GM19025 (cell line): ENCODE data around the gene SLC17A8.

Source experiments
- ATAC-seq: cut with Tn5 transposase; IDR thresholded peaks from one replicate; pipeline ENCODE4 v1.9.1; 2021; ENCODE audit warnings: mild to moderate bottlenecking, low read depth, moderate library complexity; ENCODE audit not compliant: unreplicated experiment

The SLC17A8 gene

DNA sequence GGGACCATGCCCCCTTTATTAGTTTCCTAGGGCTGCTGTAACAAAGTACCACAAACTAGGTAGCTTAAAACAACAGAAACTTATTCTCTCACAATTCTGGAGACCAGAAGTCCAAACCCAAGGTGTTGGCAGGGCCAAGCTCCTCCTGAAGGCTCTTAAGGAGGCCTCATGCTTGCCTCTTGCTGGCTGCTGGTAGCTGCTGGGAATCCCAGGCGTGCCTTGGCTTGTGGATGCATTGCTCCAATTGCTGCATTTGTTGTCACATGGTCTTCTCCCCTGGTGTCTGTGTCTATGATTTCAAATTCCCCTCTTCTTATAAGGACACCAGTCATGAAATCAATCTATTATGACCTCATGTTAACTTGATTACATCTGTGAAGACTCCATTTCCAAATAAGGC is 11.2 kb downstream of the SLC17A8 start:
- no peak for ATAC-seq

DNA sequence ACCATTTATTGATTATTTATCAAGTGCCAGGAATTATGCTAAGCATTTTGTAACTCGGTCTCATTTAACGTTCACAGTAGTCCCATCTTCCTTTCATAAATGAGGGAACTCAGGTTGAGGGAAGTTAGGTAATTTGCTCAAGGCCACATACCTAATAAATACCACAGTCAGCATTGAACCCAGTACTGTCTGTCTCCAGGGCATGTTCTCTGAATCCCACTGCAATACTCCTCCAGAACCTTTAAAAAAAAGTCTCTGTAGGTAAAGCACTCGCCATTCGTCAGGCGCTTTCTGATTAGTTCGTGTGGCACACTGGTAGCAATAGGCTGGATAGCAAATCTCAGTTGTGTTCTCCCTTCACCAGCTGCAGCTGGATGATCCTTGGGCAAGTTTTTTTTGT is 14.3 kb downstream of the SLC17A8 start:
- no peak for ATAC-seq

DNA sequence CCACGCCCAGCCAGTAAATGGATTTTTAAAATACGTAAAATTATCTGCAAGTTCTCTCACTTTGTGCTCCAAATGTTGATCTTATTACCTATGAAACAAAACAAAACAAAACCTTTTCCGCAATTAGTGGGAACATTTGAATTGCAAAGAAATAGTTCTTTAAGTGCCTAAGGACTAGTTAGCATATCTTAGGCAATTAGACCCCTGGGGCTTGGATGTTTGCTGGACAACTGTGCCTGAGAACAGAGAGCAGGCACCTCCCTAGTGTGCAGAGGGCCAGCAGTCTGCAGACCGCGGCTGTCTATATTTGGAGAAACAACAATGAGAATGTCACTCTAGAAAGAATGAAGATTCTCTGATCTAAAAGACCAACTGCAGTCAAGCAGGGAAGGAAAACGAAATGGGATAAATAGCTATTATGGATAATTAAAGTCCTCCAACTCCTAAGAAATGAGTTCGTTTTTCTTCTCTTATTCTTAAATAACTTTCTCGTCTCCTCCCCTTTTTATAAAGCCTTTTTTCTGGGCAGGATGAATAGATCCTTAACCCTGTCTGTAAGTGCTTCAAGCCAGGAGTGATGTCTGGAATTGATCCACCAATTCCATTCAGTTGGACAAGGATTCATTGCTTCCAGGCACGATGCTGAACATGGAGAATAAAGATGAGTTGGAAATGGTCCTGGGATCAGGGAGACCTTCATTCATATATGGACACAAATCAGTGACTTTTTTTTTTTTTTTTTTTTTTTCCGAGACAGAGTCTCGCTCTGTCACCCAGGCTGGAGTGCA is 16.2 kb downstream of the SLC17A8 start:
- no peak for ATAC-seq

DNA sequence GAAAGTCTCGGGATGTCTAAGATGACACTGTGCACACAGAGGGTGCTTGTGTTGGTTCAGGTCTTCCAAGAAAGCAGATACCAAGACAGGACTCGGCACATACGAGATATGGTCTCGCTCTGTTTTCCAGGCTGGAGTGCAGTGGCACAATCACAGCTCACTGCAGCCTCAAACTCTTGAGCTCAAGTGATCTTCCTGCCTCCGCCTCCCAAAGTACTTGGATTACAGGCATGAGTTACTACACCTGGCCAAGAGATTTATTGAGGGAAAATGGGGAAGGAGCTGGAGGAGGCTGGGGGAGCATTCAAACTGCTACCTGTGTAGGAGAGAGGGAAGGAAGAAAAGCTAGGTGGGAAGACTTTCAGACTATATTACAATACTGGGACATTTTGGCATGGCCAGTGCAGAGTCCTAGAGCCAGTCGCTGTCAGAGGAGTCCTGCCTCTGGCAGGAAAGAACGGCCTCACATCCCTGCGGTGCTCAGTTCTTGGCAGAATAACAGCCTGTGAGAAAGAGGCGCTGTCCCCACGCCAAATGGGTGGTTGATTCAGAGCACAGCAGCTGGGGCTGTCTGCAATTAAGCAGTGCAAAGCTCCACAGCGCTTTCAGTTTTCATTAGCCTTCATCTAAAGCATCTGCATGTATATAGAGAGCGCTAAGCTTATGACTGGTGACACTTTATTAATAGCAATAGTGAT is 18.3 kb downstream of the SLC17A8 start:
- ATAC-seq = no peak

DNA sequence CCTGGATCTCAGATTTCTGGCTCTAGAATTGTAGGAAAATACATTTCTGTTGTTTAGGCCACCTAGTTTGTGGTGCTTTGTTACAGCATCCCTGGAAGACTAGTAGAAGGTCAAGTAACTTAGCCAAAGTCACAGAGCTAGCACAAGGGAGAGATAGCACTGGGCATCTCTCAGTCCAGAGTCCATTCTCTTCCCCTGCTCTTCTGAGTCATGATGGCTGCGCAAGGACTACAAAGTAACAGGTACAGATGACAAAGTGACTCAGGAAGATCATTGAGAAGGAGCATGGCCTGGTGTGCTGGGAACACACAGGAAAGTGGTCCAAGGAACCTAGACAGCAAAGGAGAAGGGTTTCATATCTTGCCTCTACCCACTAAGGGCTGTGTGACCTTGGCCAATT is 19.3 kb downstream of the SLC17A8 start:
- ATAC-seq = no peak

DNA sequence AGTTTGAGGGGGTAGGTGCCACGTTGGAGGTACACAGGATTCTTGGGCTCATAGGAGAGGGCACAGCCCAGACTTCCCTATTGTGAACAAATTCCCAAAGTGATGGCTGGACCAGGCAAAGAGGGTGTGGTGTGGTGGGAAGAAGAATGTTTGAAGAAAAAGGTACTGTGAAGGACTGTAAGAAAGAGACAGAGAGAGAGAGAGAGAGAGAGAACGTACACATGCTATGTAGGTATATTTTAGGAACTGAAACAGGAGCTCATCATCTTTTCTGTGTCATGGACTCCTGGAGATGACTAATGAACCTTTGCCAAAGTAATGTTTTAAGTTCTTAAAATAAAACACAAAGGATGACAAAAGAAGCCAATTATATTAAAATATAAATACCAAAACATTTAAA is 24.5 kb downstream of the SLC17A8 start:
- no peak for ATAC-seq

DNA sequence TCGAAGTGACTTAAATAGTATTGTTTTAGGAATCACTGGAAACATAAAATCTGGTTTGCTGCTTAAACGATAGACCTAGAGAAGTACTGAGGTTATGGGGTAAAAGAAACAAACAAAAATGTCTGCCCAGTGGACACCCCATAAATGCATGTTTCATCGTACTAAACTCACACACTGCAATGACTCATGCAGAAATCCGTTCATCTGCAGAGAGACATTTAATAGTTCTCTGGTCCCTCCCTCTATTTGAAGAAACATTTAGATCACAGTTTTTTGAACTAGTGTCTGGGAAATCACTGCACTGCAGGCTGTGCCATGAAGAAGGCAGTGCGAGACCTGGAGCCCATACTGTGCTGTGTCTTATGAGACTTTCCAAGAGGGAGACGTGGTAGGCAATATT is 25.5 kb downstream of the SLC17A8 start:
- no peak for ATAC-seq

DNA sequence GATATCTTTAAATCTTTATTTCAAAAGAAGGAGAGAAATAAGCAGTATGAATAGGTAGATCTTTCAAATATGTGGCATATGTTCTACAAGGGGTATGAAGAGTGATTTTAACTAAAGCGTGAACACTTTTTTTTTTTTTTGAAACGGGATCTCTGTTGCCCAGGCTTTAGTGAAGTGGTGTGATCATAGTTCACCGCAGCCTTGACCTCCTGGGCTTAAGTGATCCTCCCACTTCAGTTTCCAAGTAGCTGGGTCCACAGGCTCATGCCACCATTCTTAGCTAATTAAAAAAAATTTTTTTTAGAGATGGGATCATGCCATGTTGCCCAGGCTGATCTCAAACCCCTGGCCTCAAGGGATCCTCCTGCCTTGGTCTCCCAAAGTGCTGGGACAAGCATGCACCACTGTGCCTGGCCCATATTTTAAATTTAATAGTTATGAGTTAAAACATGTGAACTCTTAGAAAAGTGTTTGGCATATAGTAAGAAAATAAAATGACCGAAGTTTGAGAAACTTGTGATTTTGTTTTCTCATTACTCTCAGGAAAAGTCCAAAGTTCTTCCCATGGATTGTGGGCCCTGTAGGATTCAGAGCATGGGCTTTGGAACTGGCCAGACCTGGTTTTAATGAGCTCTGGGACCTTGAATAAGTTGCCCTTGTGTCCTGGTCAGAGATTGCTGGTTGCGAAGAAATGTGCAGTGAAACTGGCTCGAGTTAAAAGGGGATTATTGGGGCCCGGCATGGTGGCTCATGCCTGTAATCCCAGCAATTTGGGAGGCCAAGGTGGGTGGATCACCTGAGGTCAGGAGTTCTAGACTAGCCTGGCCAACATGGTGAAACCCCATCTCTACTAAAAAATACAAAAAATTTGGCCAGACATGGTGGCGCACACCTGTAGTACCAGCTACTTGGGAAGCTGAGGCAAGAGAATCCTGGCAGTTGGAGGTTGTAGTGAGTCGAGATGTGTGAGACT is 27.0 kb downstream of the SLC17A8 start:
- ATAC-seq = no peak

DNA sequence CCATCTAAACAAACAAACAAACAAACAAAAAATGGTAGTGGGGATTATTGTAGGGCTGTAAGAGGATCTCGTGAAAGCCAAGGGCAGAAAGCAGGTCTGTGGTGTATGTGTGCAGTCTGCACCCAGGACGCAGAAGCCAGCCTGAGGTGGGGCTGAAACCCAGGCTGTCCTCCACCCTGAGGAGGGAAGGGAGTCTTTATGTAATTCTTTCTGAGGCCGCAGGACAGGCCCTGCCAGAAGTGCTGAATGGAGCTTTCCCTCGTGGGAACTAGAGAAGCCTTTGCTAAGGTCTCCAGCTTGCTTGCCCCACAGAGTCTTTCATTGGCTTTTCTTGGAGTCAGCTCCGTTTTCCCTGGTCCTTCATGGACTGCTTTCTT is 27.7 kb downstream of the SLC17A8 start:
- no peak for ATAC-seq

DNA sequence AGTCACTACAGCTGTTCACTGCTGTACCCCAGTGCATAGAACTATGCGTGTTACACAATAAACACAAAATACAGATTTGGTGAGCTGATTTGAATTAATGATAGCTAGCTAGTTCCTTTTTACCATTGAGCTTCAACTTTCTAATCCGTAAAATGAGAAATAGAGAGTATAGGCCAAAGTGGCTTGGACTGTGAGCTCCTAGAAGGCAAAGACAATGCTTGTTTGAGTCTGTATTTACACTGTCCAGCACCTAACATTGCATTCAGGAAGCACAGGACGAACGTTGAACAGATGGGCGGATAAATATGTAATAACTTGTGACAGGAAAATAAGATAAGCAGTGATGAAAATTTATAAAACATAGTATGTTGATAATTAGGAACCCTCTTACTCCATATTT is 31.5 kb downstream of the SLC17A8 start:
- no peak for ATAC-seq

DNA sequence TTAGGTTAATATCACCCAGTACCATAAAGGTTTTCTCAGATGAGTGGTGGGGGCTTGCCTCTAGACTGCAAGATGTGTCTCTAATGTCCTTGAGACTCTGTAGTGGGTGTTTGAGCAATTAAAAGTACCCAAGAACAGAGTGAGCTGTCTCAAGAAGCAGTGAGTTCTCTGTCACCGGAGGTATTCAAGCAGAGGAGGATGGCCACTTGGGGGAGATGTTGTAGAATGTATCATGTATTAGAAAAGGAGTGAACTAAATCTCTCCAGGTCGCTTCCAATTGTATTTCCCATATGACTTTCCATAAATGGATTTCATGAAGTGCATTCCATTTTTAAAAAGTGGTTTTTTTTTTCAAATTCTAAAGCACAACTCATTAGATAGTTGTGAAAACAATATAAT is 35.0 kb downstream of the SLC17A8 start:
- no peak for ATAC-seq

DNA sequence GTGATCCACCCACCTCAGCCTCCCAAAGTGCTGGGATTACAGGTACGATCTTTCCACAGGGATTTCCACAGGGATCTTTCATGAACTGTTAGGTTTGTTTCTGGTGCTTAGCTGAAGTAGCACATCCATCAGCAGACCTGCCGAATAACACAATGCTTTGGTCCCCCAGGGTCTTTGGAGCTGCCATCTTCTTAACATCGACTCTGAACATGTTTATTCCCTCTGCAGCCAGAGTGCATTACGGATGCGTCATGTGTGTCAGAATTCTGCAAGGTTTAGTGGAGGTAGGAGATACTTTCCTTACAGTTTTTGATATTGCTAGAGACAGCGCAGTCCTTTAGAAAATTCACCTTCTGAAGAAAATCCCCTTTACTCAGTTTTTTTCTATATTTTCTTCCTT is 36.3 kb downstream of the SLC17A8 start:
- no peak for ATAC-seq

DNA sequence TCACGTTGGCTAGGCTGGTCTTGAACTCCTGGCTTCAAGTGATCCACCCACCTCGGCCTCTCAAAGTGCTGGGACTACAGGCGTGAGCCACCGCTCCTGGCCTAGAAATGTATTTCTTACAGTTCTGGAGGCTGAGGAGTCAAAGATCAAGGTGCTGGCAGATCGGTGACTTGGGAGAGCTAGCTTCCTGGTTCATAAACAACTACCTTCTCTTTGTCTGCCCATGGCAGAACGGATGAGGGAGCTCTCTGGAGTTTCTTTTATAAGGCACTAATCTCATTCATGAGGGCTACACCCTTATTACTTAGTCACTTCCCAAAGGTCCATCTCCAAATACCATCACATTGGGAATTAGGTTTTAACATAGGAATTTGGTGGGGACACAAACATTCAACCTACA is 38.9 kb downstream of the SLC17A8 start:
- ATAC-seq = no peak

DNA sequence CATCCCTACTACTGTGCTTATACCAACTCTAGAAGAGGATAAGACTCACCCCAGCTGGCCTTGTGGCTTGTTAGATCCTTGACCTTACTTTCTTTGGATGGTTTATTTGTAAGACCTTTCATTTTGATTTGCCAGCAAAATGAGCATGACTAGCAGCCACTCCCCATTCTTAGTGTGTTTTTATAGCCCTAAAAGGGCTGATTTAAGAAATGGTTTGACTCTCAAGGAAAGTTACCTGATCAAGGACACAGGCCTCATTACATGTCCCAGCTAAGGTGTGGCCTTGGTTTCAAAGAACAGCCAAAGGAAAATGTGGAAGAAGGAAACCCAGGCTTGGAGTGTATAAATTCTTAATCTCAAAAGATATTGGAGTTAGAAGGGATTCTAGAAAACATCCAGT is 41.4 kb downstream of the SLC17A8 start:
- ATAC-seq = no peak

DNA sequence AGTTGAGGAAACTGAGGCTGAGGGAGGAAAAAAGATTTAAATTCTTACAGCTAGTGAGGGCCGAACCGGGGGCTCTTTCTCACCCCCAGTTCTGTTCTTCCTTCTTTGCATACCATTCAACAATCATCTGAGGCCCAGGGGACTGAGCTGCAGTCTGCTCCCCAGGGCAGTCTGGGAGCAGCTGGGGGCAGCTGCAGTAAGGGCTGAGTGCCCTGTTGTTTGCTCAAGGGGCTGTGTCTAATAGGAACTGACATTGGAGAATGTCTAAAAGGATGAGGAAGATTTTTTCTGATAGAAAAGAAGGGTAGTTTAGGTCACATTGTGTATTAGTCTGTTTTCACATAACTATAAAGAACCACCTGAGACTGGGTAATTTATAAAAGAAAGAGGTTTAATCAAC is 42.2 kb downstream of the SLC17A8 start:
- no peak for ATAC-seq

DNA sequence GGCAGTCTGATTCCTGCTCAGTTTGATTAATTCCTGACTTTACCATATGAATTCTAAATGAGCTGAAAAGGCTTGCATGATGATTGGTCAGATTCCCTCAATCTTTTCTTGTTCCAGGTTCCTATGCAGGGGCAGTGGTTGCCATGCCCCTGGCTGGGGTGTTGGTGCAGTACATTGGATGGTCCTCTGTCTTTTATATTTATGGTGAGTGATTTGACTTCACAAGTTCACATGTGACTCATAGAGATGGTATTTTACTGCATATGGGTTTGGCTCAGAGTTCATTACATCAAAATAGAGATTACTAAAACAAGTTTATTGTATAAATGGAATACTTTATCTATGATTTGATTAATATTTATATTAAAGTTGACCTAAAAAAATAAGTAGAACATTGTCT is 44.8 kb downstream of the SLC17A8 start:
- no peak for ATAC-seq

DNA sequence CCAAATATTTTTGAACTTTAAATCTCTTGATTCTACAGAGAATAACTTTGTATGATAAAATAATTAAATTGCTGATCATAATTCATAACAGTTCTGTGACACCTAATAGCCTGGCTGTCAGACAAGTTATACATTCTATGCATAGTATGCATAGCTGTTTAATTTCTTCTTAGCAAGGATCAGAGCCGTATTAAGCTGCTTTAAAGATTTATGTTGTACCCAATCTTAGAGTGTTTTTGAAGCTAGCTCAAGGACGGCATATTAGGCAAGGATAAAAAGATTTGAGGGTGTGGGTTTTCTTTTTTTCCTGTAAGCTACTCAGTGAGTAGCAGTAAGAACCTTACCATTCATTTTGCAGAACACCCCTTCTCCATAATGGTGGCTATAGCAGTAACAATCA is 45.9 kb downstream of the SLC17A8 start:
- ATAC-seq = no peak

DNA sequence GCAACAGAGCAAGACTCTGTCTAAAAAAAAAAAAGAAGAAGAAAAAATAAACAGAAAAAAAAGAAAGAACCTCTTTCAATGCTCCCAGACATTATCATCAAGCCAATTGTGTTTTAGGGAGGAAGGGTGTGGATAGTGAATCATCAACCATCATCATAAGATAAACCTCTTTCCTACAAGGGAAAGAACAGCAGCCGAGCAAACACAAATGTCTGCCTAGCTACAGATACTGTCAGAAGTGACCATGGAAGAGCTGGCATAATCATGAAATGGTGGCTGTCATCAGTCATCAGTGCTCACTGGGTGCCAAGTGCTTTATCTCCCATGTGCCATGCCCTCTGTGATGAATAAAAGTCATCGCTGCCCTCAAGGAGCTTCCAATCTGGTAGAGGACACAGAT is 46.6 kb downstream of the SLC17A8 start:
- no peak for ATAC-seq

DNA sequence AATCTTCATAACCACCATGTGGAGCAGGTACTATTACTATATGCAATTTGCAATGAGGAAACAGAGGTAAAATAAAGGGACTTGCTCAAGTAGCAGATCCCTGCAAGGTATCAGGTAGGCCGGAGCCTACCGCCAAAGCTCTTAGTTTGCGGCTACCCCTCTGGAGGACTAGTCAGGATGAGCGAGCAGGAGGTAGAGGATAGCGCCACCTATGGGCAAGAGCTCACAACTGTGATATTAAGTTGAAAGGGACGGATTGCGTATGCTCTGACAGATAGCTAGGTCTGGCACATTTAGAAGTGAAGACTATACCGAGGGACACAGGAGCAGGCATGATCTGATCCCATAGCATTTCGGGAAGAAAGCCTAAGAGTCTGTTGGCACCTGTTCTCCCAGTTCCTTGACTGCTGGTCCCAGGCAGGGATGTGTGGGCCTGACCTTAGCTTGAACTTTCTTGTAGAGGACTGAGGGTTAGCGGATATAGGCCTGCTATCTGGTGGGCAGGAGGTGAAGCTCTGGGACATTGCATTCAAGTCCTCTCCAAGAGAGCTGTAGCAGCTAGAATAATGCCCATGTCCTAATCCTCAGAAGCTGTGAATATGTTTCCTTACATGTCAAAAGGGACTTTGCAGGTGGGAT is 48.0 kb downstream of the SLC17A8 start:
- ATAC-seq = peak; percentile 81

DNA sequence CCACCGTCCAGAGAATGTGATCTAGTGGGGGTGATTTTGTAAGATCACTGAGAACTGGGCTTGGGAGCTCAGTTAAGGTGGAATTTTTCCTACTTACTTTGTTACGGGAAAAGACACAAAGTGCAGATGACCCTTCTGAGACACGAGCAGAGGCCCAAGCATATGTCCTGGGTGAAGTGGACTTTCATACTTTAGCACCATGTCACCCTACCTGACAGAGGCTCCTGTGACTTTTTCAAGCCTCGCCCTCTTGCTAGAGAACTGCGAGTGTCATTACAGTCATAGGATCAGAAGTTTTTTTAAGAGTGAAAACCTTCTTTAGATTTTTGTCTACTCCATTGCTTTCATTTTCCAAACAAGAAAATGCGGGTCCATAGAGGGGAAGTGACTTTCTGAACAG is 56.1 kb downstream of the SLC17A8 start:
- ATAC-seq = no peak

DNA sequence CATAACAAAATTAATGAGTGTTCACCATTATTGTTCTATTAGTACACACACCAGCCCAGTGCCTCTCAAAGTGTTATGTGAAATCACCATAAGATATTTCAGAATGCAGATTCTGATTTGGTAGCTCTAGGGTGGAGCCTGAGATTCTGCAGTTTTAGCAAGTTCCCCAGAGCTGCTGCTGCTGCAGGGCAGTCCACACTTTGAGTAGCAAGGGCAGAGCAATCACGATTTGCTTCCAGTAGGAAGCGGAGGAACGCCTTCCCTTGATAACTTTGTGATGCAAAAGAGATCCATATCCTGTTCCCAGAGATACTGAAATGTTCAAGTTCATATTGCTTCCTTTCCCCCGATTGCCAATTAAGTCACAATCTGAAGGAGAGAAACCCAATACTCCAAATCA is 57.9 kb downstream of the SLC17A8 start:
- no peak for ATAC-seq
